CD4-positive, alpha-beta T cell treated with Interleukin-15 for 4 hours (primary cell): ENCODE measurements around the gene MYADM.

Source experiments
- DNase-seq: peaks from one replicate; pipeline ENCODE4 v3.0.0-alpha.2; 2020; ENCODE audit warnings: low spot score

Gene MYADM

DNA sequence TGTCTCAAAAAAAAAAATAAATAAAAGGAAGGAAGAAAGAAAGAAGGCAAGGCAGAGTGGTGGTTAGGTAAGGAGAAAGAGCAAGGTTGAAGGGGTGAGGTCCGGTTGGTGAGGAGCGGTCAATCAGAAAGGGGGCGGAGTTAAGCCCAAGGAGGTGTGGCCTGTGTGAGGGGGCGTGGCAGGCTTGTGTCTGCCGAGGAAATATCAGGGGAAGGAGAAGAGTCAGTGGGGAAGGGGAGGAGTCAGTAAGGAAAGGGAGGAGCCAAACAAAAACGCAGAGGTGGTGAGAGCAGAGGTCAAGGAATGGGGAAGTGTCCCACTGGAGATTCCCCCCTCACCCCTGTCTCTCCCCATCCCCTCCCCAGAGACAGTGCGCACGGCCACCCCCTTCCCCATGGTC, 47.3 kb downstream of the MYADM start:
- DNase-seq = no peak

DNA sequence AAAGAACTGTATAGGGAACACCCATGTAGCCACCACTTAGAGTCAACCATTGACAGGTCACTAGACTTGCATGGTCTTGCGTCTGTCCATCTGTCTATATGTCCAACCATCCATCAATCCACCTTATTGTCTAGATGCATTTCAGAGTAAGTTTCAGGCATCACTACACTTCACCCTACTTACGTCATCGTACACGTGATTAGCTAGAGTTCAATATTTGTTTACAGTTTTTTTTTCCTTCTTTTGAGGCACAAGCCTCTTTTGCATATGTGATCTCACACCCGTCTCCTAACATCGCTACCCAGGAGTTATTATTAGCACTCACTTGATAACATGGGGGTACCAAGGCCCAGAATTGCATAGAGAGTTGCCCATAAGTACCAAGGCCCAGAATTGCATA, 48.3 kb downstream of the MYADM start:
- no peak for DNase-seq

DNA sequence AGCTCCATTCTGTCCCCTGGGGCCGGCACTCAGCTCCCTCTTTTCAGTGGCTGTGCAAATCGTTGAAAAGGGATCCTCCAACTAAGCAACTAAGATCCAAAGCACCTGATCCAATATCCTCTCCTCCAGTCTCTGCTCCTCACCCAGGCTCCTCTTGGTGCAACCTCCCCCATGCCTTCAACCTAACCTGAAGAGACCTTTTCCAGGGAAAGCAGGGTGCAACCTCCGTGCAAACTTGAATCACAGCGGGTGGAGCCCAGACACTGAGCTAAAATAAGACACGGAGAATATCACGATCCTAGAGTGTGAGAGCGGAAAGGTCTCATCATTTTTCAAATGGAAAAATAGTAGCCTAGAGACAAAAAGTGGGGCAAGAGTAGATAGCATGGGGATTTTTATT, 49.7 kb downstream of the MYADM start:
- no peak for DNase-seq
